Fibroblast of lung (primary cell): ENCODE data around the gene HPGDS. TPM values are rescaled to one million over a fixed set of nuclear protein-coding genes. Genes with fewer than 3 reads are reported as not detected.

Source experiments
- DNase-seq, 2 donors: peaks; one replicate each; pipeline versions ENCODE4 v3.0.0 to v3.0.0-alpha.2; 2010; ENCODE audit warnings: low read depth in 2 of 2
- H2AFZ ChIP-seq: 2 replicates; pipeline ENCODE4 v1.5.1; 2012; ENCODE audit warnings: low read length, control low read depth, inconsistent platforms
- H3K27ac ChIP-seq: 2 replicates; pipeline ENCODE4 v1.5.1; 2011; ENCODE audit warnings: low read length, control low read depth; ENCODE audit not compliant: insufficient read depth
- H3K27me3 ChIP-seq: 2 replicates; pipeline ENCODE4 v1.5.1; 2011; ENCODE audit warnings: mild to moderate bottlenecking, low read length; ENCODE audit not compliant: control insufficient read depth, insufficient read depth
- H3K36me3 ChIP-seq: 2 replicates; pipeline ENCODE4 v1.5.1; 2011; ENCODE audit warnings: low read length; ENCODE audit not compliant: control insufficient read depth, insufficient read depth
- H3K4me1 ChIP-seq: 2 replicates; pipeline ENCODE4 v1.5.1; 2011; ENCODE audit warnings: low read length; ENCODE audit not compliant: control insufficient read depth, insufficient read depth; ENCODE audit errors: extremely low read depth
- H3K4me2 ChIP-seq: 2 replicates; pipeline ENCODE4 v1.5.1; 2011; ENCODE audit warnings: low read length, control low read depth; ENCODE audit not compliant: insufficient read depth; ENCODE audit errors: extremely low read depth
- H3K4me3 ChIP-seq, 4 experiments: fragments of 200-600 bp in 1 of 4; sonication (generic) in 1 of 4; replicated peaks in 1 of 4; 2 replicates each; pipeline ENCODE4 v1.5.1; 2011 to 2016; ENCODE audit warnings: low read length in 4 of 4, low read depth in 3 of 4, mild to moderate bottlenecking in 3 of 4, control low read depth in 2 of 4, inconsistent platforms in 1 of 4, mixed read lengths in 1 of 4; ENCODE audit not compliant: insufficient read depth in 1 of 4; ENCODE audit errors: control extremely low read depth in 1 of 4
- H3K79me2 ChIP-seq: 2 replicates; pipeline ENCODE4 v1.5.1; 2012; ENCODE audit warnings: mild to moderate bottlenecking, low read length, inconsistent platforms; ENCODE audit not compliant: control insufficient read depth, insufficient read depth
- H3K9ac ChIP-seq: 2 replicates; pipeline ENCODE4 v1.5.1; 2011; ENCODE audit warnings: mild to moderate bottlenecking, low read length, control low read depth; ENCODE audit not compliant: insufficient read depth
- H3K9me3 ChIP-seq: 2 replicates; pipeline ENCODE4 v1.5.1; 2012; ENCODE audit warnings: low read depth, low read length; ENCODE audit not compliant: control insufficient read depth, insufficient read depth
- H4K20me1 ChIP-seq: 2 replicates; pipeline ENCODE4 v1.5.1; 2011; ENCODE audit warnings: low read length; ENCODE audit not compliant: control insufficient read depth, insufficient read depth; ENCODE audit errors: extremely low read depth
- EZH2 ChIP-seq: IDR thresholded peaks from 2 replicates; pipeline ENCODE4 v1.5.1; 2012; ENCODE audit warnings: low read length, control low read depth, mild to moderate bottlenecking; ENCODE audit errors: missing control alignments
- polyA plus RNA-seq, 2 donors: library from polyadenylated mRNA; depleted of rRNA in 1 of 2; stranded (reverse) in 1 of 2; unstranded in 1 of 2; fragments of >200 nt; gene quantifications; 2 replicates each; pipeline ENCODE4 v1.2.1, GENCODE V29; 2011 to 2012; ENCODE audit warnings: missing spikeins in 1 of 2
- total RNA-seq: library from RNA; depleted of rRNA; stranded (reverse); fragments of >200 nt; gene quantifications from 2 replicates; pipeline ENCODE4 v1.2.1, GENCODE V29; 2014
- TF ChIP-seq, protein P1 (sequence below), 2 donors: IDR thresholded peaks in 1 of 2; conservative IDR thresholded peaks in 1 of 2; 1 replicate in 1 of 2; 2 replicates in 1 of 2; pipeline ENCODE4 v1.5.1; 2011 to 2012; ENCODE audit warnings: low read length in 2 of 2, control low read depth in 1 of 2, inconsistent platforms in 1 of 2, low read depth in 1 of 2, mild to moderate bottlenecking in 1 of 2

HPGDS gene
- total and polyA plus RNA-seq, 2 donors (not counting 1 experiment from before 2014, with no cell fraction given), result not detected

DNA sequence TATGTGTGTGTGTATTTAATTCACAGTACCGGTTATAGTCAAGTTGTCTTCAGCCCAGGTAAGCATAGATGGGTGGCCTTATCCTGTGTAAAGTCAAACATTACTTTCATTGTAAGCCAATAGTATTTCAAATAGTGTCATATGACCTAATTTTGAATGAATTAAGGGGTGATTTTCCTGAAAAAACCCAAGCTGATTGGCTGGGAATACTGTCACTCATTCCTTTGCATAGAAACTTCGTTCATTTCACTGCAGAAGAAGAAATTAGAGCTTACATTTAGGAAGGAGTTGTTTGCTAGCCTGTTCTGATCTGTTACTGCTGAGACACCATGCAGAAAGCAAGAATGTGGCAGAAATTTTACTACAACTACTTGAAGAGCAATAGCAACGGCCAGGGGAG is 89.6 kb downstream of the HPGDS start:
- peak; percentile 19 to 33 for DNase-seq
- Histone ChIP-seq H3K36me3 (peaks cover 1% of the 10 kb centered on the region), H3K9me3 (no peaks in the 10 kb centered on the region)

DNA sequence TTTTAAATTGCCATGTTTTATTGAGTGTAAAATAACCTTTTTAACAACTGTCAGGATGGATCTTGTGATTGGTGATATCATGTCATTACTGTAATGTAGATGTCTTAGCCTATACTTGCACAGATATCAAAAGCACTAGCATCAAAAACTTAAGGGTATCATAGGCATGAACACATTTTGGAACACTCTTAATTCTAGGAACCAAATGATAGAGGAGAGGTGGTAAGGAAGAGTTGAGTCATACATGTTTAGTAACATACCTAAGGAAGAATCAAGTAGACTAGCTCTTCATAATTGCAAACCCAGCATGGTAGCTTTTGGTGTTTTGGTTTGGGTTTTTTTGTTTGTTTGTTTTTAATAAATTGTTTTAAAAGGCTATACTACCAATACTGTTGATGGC is 91.5 kb downstream of the HPGDS start:
- Histone ChIP-seq H3K27me3 (no peaks in the 10 kb centered on the region), H3K4me3 (no peak overlapping the region), H4K20me1 (no peaks in the 10 kb centered on the region), H2AFZ (no peak overlapping the region), H3K9ac (no peak overlapping the region), H3K4me2 (no peak overlapping the region), H3K27ac (no peak overlapping the region), H3K36me3 (peaks cover 5% of the 10 kb centered on the region), H3K4me1 (no peaks in the 10 kb centered on the region), H3K79me2 (no peaks in the 10 kb centered on the region), H3K9me3 (no peaks in the 10 kb centered on the region)
- DNase-seq, result peak in 1 of 2 donors; percentile 5
- TF ChIP-seq EZH2, result no peak
- TF ChIP-seq, protein P1, sequence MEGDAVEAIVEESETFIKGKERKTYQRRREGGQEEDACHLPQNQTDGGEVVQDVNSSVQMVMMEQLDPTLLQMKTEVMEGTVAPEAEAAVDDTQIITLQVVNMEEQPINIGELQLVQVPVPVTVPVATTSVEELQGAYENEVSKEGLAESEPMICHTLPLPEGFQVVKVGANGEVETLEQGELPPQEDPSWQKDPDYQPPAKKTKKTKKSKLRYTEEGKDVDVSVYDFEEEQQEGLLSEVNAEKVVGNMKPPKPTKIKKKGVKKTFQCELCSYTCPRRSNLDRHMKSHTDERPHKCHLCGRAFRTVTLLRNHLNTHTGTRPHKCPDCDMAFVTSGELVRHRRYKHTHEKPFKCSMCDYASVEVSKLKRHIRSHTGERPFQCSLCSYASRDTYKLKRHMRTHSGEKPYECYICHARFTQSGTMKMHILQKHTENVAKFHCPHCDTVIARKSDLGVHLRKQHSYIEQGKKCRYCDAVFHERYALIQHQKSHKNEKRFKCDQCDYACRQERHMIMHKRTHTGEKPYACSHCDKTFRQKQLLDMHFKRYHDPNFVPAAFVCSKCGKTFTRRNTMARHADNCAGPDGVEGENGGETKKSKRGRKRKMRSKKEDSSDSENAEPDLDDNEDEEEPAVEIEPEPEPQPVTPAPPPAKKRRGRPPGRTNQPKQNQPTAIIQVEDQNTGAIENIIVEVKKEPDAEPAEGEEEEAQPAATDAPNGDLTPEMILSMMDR (conservative IDR thresholded peaks at IDR 0.05 in 1 of 2, IDR thresholded peaks at IDR 0.05 in 1 of 2; ENCODE audit: low read depth in 1 of 2, low read length in 2 of 2), result no peak

More for the DNA sequence above, 89.6 kb downstream of the HPGDS start:
- Histone ChIP-seq H3K27ac (no peak overlapping the region), H4K20me1 (no peaks in the 10 kb centered on the region), H2AFZ (no peak overlapping the region), H3K9ac (no peak overlapping the region), H3K27me3 (no peaks in the 10 kb centered on the region), H3K4me1 (no peaks in the 10 kb centered on the region), H3K79me2 (no peaks in the 10 kb centered on the region), H3K4me2 (no peak overlapping the region), H3K4me3 (no peak overlapping the region)
- no peak for TF ChIP-seq EZH2
- TF ChIP-seq, protein P1 (conservative IDR thresholded peaks at IDR 0.05 in 1 of 2, IDR thresholded peaks at IDR 0.05 in 1 of 2; ENCODE audit: low read depth in 1 of 2, low read length in 2 of 2), result no peak

Other genes starting within 250 kb of the HPGDS start
- 30.7 and 31.3 TPM in 2 replicates for gene SMARCAD1, start 135.0 kb downstream of the HPGDS start, total RNA-seq
- 24.0 and 24.8 TPM in 2 replicates for gene SMARCAD1, start 135.0 kb downstream of the HPGDS start, polyA plus RNA-seq
- 24.9 and 28.4 TPM in 2 replicates for gene PDLIM5, start 109.1 kb upstream of the HPGDS start, total RNA-seq
- gene PDLIM5, start 109.1 kb upstream of the HPGDS start, polyA plus RNA-seq, result 74.4 and 113 TPM in 2 replicates